Urinary bladder (tissue), 4 donors: ENCODE results near the gene DACT1. TPM values are rescaled to one million over a fixed set of nuclear protein-coding genes. Genes with fewer than 3 reads are reported as not detected.

Experiments
- DNase-seq: peaks from one replicate; pipeline ENCODE4 v3.0.0-alpha.2; 2015; ENCODE audit errors: extremely low spot score
- H3K27ac ChIP-seq: one replicate; pipeline ENCODE4 v1.5.1; 2013; ENCODE audit warnings: low read depth, mild to moderate bottlenecking, moderate library complexity
- H3K36me3 ChIP-seq: one replicate; pipeline ENCODE4 v1.6.1; 2013; ENCODE audit warnings: mild to moderate bottlenecking, moderate library complexity; ENCODE audit not compliant: insufficient read depth
- H3K4me1 ChIP-seq: one replicate; pipeline ENCODE4 v1.6.1; 2013; ENCODE audit warnings: mild to moderate bottlenecking, moderate library complexity; ENCODE audit not compliant: insufficient read depth
- H3K4me3 ChIP-seq: one replicate; pipeline ENCODE4 v1.5.1; 2013; ENCODE audit warnings: low read depth, low read length
- WGBS: extraction: QIAGEN DNeasy Blood & Tissue Kit; methylation state at CpG from one replicate; pipeline ENCODE4 v1.1.7; 2013; 5-methylcytosine and 5-hydroxymethylcytosine counted together
- polyA plus RNA-seq: library from polyadenylated mRNA; stranded (reverse); fragments of 200-250 nt; gene quantifications from one replicate; pipeline ENCODE4 v1.2.3, GENCODE V29; 2013
- total RNA-seq: library from RNA; depleted of rRNA; stranded (reverse); fragments of >200 nt; gene quantifications from one replicate; pipeline ENCODE4 v1.2.3, GENCODE V29; 2014
- donor health status: healthy with polysubstance abuse.
- donor health status: healthy.

DACT1 gene
- total and polyA plus RNA-seq, 2 donors = 12.4 to 83.9 TPM

- Histone ChIP-seq H3K36me3 (no peaks in the 10 kb centered on the region), H3K4me3 (no peak overlapping the region), H3K4me1 (no peaks in the 10 kb centered on the region), H3K27ac (no peak overlapping the region)
- DNase-seq = no peak
- 85% methylated on average over 1 of the region's 1 CpG for WGBS
Observed at GRCh38 chr14:58625438-58625837, 12.3 kb upstream of the DACT1 start.

- H3K4me1 ChIP-seq = no peaks in the 10 kb centered on the region
- no peak overlapping the region for H3K4me3 ChIP-seq
- no peak for DNase-seq
- H3K27ac ChIP-seq = no peak overlapping the region
- H3K36me3 ChIP-seq = no peaks in the 10 kb centered on the region
- 59% methylated on average over 3 of the region's 3 CpGs for WGBS
Observed at GRCh38 chr14:58626431-58626831, 11.3 kb upstream of the DACT1 start.

DNA sequence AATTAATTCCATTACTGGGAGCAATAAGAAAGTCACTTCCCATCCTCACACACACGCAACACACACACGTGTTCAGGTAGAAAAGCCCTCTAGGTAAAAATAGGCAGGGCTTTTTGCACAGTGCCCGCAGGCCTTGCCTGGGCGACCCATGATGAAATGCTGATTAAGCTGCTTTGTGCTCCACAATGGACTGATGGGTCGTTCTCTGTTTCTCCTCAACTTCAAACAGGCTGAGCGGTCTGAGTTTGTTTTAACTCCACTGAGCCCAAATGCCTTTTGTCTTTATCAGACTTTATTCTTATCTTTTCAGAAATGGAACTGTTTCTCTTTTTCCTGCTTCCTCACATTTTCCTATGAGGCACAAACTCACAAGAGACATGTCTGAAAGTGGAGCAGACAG, 9.4 kb upstream of the DACT1 start:
- WGBS = 67% methylated on average over 6 of the region's 6 CpGs
- Histone ChIP-seq H3K27ac (no peak overlapping the region), H3K4me3 (no peak overlapping the region), H3K4me1 (no peaks in the 10 kb centered on the region), H3K36me3 (no peaks in the 10 kb centered on the region)
- DNase-seq = no peak

DNA sequence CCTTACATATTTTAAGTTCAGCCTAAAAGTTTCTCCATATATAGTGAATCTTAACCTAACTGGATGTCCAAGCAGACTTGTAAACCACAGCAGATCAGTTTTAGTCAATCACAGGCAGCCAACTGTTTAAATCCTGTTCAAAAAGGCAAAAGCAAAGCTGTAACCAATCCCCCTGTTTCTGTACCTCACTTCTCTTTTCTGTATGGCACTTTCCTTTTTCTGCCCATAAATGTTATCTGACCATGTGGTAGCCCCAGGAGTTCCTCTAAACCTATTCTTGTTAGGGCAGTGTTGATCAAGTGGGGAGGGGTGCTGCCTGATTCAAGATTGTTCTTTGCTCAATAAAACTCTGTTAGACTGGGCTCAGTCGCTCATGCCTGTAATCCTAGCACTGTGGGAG, 8.5 kb upstream of the DACT1 start:
- Histone ChIP-seq H3K4me1 (no peaks in the 10 kb centered on the region), H3K4me3 (no peak overlapping the region), H3K27ac (no peak overlapping the region), H3K36me3 (no peaks in the 10 kb centered on the region)
- DNase-seq = no peak
- WGBS = 75% methylated on average over 1 of the region's 1 CpG

- no peak for DNase-seq
- Histone ChIP-seq H3K4me3 (no peak overlapping the region), H3K27ac (no peak overlapping the region), H3K36me3 (no peaks in the 10 kb centered on the region), H3K4me1 (no peaks in the 10 kb centered on the region)
- WGBS = 54% methylated on average over 18 of the region's 18 CpGs
Observed at GRCh38 chr14:58631732-58632131, 6.0 kb upstream of the DACT1 start.

- no peak overlapping the region for H3K27ac ChIP-seq
- no peak overlapping the region for H3K4me3 ChIP-seq
- WGBS = 52% methylated on average over 3 of the region's 3 CpGs
- DNase-seq = no peak
- no peaks in the 10 kb centered on the region for H3K4me1 ChIP-seq
- H3K36me3 ChIP-seq = no peaks in the 10 kb centered on the region
Observed at GRCh38 chr14:58633831-58634230, 3.9 kb upstream of the DACT1 start.

GRCh38 chr14:58634406-58635090, 3.2 kb upstream of the DACT1 start:
- H3K27ac ChIP-seq = no peak overlapping the region

GRCh38 chr14:58635091-58635830, 2.5 kb upstream of the DACT1 start:
- Histone ChIP-seq H3K27ac (no peak overlapping the region), H3K4me3 (no peak overlapping the region), H3K4me1 (no peaks in the 10 kb centered on the region), H3K36me3 (no peaks in the 10 kb centered on the region)
- no peak for DNase-seq
- 65% methylated on average over 8 of the region's 8 CpGs for WGBS

More at GRCh38 chr14:58634406-58635090, 3.2 kb upstream of the DACT1 start:
- H3K4me3 ChIP-seq = no peak overlapping the region
- WGBS = 51% methylated on average over 5 of the region's 5 CpGs
- no peaks in the 10 kb centered on the region for H3K4me1 ChIP-seq
- no peaks in the 10 kb centered on the region for H3K36me3 ChIP-seq
- no peak for DNase-seq

GRCh38 chr14:58636129-58636528, 1.6 kb upstream of the DACT1 start:
- Histone ChIP-seq H3K4me3 (no peak overlapping the region), H3K4me1 (no peaks in the 10 kb centered on the region), H3K27ac (no peak overlapping the region), H3K36me3 (no peaks in the 10 kb centered on the region)
- no peak for DNase-seq
- WGBS = 78% methylated on average over 4 of the region's 4 CpGs

GRCh38 chr14:58637040-58637390, 747 bp upstream of the DACT1 start:
- DNase-seq = no peak
- Histone ChIP-seq H3K27ac (no peak overlapping the region), H3K36me3 (no peaks in the 10 kb centered on the region), H3K4me3 (peak overlapping the region; percentile 84), H3K4me1 (no peaks in the 10 kb centered on the region)
- 3% methylated on average over 17 of the region's 17 CpGs for WGBS

GRCh38 chr14:58638231-58639197, 752 bp downstream of the DACT1 start:
- H3K36me3 ChIP-seq = no peaks in the 10 kb centered on the region
- WGBS = under 1% methylated on average over 75 of the region's 75 CpGs
- H3K27ac ChIP-seq = peak overlapping the region; percentile 86
- peak overlapping the region; percentile 84 for H3K4me3 ChIP-seq
- no peaks in the 10 kb centered on the region for H3K4me1 ChIP-seq
- no peak for DNase-seq

DNA sequence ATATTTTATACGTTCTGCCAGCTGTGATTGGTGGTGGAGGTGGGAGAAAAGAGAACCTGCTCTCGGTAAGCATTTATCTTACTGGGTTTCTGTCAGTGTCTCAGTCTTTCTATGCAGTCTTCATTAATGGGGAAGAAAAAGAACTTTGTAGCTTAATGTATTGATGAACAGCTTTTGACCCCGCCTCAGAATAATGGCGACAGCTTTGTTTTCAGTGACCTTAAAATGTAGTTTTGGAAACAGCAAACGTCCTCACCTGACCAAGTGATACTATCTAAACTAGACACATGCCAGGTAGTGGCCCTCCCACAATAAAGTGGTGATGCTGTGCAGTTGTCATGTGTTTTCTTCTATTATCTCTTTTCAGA, 1.4 kb downstream of the DACT1 start:
- no peaks in the 10 kb centered on the region for H3K36me3 ChIP-seq
- no peak overlapping the region for H3K27ac ChIP-seq
- no peak for DNase-seq
- 9% methylated on average over 5 of the region's 5 CpGs for WGBS
- H3K4me1 ChIP-seq = no peaks in the 10 kb centered on the region
- peak overlapping the region; percentile 84 for H3K4me3 ChIP-seq

GRCh38 chr14:58639842-58640484, 2.2 kb downstream of the DACT1 start:
- DNase-seq = peak; percentile 74
- WGBS = 12% methylated on average over 5 of the region's 5 CpGs
- Histone ChIP-seq H3K27ac (no peak overlapping the region), H3K4me1 (no peaks in the 10 kb centered on the region), H3K36me3 (no peaks in the 10 kb centered on the region), H3K4me3 (no peak overlapping the region)
